Esophagus mucosa (tissue), 1 donor: Measurements from ENCODE around the gene SYCE3. TPM values are rescaled to one million over a fixed set of nuclear protein-coding genes. Genes with fewer than 3 reads are reported as not detected.
A peak's percentile ranks its signal among the peaks of the same experiment; 100 is the strongest.
"Not testable (repeated sequence)": the region's sequence is repeated elsewhere in the genome, so short reads cannot be mapped to it uniquely, and the experiment has no call there.

Experiments
- ATAC-seq: fragments of 200-7000 bp; cut with Tn5 transposase; one replicate; pipeline ENCODE4 v1.9.1; 2020
- total RNA-seq: library from RNA; stranded (reverse); gene quantifications from one replicate; pipeline ENCODE4 v1.2.4, GENCODE V29; 2023
- donor health status: DM: yes; HTN: yes; CAD: no.

SYCE3 gene
- total RNA-seq, 1 donor from 2014 or later, result not detected

DNA sequence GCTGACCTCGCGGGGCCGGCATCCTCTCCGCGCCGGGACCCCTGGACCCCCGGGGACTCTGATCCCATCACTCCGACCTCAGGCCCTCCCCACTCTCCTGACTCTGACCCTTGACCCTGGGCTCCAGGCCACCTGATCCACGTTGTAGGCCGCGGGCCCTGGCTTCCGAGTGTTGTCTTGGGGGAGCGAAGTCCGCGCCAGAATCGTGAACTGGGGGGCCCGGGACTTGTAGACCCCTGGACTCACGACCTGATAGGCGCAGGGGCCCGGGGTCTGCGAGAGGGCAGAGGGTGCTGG is 32.2 kb downstream of the SYCE3 start:
- peak; percentile 0 for ATAC-seq

DNA sequence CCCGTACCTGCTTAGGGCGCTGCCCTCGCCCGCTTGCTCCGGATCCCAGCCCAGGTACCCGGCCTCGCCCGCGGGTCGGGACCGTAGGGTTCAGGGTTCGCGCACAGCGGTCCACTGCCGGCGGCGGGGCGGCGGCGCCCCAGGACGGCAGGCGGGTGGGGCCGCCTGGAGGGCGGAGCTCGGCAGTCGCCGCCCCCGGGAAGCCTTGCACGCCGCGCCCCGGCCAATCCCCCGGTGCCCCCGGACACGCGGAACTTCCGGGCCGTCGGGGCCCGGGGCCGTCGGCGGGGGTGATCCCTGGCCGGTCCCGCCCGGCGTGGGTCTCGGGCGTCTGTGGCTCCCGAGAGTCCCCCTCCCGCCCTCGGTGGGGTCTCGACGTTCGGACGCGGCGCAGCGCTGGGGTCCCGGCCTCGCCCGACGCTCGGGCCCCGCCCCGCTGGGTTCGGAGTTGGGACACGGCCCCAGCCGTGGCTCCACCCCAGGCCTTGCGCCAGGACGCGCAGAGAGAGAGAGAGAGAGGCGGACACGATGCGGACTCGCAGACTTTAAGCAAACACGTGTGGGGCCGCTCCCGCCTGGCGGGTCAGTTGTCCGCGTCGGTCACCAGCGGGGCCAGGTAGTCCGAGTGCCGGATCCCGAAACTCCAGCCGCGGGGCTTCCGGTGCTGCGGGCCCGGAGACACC is 32.7 kb downstream of the SYCE3 start, which contains the start of gene TYMP:
TYMP (minus strand) TSS at position 116 of the 683 bp plus-strand sequence. CDS start 303 bp downstream, outside the sequence.
- peak; percentile 50 for ATAC-seq

DNA sequence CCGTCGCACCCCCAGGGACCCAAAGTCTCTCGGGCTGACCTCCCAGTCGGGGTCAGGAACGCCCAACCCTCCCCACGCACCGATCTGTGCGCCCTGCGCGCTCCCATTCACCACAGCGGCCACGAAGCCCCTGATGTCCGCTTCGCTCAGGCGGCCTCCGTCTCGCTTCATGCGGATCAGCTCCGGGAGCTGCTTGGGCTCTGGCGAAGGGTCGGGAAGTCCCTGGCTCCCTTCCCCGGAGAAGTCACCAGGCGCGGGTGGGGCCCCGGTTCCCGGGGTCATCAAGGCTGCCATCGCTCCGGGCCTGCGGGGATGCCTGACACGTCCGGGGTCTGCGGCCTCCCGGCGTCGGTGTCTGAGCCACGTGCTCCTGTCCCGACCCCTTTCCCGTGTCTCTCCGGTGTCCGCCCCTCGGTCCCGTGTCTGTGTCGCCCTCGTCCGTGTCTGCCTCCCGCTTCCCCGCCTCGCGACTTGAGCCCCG is 33.3 kb downstream of the SYCE3 start:
- ATAC-seq, result no peak

DNA sequence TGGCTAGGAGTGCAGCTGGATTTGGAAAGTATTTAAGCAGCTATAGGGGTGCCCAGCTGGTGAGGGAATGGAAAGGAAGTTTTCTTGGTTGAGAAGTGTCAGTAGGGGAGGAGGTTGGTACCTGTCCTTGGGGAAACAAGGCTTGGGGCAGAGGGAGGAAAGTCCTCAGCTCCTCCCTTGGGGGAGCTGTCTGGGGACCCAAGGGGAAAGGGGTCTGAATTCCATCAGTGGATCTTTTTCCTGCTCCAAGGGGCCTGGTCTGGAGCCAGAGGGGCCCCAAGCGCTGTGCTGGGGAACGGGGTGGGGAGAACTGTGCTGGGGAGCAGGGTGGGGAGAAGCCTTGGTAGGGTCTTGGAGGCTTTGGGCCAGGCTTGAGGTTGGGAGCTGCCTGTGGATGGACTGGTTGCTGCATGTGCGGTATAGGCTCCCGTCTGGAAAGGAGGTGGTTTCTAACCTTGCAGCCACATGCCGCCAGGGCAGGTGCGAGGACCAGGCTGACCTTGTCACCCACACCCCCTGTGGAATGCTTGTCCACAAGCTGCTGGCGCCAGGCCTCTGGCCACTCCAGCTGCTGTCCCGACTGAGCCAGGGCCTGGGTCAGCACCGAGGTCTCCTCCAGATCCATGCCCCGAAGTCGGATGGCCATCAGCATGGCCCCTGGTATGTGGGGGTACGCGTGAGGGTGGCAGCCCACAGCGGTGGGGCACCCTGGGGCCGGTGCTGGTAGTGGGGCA is 33.9 kb downstream of the SYCE3 start:
- no peak for ATAC-seq

DNA sequence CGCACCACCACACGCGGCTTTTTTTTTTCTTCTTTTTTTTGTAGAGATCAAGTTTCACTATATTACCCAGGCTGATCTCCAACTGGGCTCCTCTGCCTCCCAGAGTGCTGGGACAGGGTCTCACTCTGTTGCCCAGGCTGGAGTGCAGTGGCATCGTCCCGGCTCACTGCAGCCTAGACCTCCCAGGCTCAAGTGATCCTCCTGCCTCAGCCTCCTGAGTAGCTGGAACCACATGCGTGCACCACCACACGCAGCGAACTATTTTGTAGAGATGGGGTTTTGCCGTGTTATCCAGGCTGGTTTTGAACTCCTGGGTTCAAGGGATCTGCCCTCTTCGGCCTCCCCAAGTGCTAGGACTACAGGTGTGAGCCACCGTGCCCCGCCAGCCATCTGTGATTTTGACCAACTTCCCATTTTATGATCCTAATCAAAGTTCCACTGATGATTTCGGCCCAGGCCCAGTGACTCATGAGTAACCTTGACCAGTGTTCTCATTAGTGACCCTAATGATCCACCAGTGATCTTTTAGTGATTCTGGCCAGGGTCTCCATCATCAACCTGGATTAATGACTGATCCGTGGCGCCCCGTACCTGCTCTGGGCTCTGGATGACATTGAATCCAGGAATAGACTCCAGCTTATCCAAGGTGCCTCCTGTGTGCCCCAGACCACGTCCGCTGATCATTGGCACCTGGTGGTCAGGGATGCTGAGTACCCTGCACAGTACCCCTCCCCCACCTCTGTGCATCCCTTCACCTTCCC is 34.6 kb downstream of the SYCE3 start:
- no peak for ATAC-seq

DNA sequence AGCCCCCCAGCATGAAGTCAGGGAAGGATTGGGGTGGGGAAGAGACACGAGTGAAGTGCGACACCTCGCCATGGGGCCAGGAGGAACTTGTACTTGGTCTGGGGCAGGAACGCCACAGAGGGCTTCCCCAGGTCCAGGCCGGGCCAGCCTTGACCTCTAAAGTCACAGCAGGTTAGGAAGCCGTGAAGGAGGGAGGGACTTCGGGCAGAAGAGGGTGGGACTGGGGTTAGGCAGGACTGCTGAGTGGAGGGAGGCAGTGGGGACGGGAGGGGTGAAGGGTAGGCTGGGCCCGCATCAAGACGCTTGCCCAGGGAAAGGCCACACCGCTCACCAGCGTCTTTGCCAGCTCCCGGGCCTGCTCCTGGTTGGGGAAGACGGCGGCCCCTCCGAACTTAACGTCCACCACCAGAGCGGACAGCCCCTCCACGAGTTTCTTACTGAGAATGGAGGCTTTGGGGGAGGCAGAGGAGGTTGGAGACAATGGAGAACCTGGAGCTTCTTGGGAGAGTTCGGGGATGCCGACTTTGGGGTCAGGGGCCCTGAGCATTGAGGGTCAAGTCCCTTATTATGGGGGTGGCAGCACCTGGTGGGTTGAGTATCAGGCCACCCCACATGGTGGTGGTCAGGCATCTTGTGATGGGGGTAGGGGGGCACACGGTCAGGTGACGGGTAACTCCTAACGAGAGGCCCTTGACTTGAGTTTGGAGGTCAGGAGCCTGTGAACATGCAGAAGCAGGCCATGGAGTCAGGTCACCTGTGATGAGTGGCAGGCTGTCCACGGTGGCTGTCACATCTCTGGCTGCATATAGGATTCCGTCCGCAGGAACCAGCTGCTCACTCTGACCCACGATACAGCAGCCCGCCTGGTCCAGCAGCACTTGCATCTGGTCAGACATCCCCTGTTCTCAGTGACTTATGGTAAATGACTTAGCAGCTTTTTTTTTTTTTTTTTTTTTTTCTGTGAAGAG is 35.6 kb downstream of the SYCE3 start:
- ATAC-seq, result peak; percentile 0

DNA sequence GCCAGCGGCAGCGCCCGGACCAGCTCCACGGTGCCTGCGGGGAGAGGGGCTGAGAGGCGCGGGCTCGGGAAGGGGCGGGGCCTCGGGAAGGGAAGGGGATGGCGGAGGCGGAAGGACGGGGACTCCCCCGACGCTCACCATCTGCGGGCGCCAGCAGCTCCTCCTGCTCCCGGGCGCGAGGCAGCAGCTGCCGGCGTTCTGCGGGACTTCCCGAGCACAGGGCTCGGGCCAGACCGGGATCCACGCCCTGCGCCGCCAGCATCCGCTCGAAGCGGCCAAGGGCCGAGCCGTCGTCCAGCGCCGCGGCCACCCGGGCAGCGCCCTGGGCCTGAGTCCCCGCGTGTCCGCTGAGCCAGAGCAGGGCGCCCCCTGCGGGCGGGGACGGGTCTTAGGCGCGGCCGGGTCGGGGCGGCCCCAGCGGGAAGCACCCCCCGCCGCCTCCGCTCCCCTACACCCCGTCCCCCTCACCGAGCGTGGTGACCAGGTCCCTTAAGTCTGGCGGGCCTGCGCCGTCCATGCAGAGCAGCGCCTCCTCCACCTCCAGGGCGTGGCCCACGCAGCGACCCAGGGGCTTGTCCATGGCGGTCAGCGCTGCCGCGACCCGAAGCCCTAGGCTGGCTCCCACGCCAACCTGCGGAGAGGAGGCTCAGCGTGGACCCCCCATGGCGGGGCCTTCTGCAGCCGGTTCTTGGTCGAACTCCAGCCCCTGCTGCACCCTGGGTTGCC is 36.4 kb downstream of the SYCE3 start:
- peak; percentile 36 for ATAC-seq

DNA sequence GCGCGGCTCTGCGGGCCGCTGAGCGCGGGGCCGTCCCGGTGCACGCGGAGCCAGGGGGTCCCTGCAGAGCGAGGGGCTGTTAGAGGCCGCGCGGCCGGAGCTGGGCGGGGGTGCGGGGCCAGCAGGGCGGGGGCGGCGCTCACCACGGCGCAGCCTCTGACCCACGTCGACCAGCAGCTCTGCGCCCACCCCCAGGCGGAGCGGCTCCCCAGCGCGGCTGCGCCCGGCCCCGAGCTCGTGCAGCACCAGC is 36.9 kb downstream of the SYCE3 start:
- ATAC-seq, result no peak

DNA sequence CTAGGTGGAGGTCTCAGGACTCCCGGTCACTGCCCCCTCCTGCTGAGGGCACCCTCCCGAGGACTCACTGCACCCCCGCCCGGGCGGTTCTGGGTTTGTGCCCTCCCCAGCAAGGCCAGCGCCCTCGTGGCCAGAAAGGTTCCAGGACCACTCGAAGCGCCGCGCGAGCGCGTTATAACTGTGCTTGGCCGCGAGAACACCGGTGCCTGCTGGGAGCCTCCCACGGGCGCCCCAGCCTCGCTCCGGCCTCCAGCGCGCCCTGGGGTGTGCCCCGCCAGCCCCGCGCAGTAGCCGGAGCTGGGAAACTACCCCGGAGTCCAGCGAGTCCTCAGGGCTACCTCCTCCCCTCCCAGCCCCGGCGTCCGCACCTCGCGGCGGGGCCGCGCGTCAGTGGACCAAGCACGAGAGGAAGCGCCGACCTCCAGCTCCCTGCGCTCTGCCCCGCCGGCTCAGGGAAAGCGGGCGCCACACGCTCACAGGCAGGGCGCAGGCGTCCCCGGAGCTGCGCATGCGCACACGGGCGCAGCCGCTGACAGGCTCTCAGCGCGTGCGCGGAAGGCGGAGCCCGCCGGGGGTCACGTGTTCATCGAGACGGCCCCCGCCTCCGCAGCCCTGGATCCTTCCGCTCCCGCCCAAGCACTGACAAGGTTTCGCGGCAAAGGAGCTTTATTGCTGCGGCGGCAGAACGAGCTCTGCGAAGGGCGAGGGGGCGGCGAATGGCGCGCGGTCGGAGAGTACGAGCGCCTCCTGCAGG is 37.4 kb downstream of the SYCE3 start, which contains the start of gene SCO2:
SCO2 (minus strand) TSS at position 495 of the 754 bp plus-strand sequence. CDS start 1,187 bp downstream, outside the sequence.
- ATAC-seq, result peak; percentile 60

DNA sequence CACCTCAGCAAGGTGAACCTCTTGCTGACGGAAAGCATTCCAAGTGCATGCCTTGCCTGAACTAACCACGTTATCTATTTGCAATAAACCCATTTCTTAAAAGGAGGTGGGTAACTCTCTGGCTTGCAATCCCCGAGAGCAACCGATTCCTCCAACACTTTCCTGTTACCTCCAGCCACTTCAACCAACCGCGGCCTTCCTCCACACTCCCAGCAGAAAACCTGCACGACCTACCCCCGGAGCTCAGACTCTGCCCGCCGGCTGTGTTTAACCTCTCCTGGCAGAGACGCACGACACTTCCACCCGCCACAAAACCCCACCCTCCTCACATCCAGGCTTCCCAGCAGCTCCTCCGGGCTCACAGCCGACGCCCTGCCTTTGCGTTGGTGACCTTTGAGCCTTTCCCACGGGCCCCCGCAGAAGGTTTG is 38.0 kb downstream of the SYCE3 start:
- ATAC-seq, result peak; percentile 1

DNA sequence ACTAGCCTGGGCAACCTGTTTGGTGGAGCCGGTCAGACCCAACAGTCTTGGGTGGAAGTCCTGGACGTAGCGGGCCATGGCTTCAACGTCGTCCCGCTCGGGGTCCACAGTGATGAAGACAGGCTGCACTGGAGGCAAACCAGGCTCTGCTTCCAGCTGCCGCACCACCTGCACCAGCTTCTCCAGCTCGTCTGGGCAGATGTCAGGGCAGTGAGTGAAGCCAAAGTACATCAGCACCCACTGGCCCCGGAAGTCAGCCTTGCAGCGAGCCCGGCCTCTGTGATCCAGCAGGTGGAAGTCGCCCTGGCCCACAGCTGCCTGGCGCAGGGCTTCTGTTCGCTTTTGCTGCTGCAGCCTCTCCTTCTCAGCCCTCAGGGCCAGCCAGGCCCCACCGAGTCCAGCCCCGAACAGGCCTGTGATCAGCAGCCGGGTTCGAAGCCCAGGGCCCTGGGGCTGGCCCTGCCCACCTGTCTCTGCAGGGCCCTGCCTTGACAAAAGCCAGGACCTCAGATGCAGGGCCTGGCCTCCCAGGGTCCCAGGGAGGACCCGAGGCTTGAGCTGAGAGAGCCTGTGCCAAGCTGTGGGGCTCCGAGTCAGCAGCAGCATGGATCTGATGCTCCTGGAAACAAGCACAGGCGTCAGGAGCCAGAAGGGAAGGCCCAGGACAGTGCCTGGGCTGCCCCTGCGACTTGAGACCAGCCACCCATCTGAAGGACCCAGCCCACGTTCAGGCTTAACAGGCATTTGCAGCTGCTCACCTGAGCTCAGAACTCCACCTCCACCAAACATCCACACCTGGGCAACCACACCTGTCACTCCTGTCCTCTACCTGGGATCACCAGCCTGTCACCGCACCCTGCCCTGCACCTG is 38.7 kb downstream of the SYCE3 start:
- peak; percentile 17 for ATAC-seq

DNA sequence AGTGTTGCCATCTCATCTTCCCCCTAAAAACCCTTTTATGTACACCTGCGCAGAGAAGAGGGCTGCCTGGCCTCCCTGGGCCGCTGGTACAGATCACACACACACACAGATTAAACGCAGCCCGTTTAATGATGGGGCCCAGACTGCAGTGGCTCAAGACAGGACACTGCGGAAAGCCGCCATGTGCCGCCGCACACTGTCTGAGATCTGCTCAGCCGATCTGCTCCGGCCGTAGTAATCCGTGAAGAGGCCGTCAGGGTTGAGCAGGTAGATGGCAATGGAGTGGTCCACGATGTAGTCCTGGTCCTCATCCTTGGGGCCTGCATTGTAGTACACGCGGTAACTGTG is 39.3 kb downstream of the SYCE3 start:
- no peak for ATAC-seq

DNA sequence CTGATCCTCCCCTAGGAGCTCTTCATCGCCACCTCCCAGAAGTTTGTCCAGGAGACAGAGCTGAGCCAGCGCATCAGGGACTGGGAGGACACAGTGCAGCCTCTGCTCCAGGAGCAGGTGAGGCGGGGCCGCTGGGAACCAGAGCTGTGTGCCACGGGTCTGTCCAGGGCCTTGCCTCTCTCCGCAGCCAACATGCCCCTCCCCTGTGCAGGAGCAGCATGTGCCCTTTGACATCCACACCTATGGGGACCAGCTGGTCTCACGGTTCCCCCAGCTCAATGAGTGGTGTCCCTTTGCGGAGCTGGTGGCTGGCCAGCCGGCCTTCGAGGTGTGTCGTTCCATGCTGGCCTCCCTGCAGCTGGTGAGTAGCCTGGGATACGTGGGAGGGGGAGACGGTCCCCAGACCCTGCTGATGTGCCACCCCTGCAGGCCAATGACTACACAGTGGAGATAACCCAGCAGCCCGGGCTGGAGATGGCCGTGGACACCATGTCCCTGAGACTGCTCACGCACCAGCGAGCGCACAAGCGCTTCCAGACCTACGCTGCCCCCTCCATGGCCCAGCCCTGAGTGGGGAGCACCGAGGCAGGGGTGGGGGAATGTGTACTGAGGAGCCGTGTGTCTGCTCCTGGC is 39.8 kb downstream of the SYCE3 start:
- ATAC-seq, result no peak

DNA sequence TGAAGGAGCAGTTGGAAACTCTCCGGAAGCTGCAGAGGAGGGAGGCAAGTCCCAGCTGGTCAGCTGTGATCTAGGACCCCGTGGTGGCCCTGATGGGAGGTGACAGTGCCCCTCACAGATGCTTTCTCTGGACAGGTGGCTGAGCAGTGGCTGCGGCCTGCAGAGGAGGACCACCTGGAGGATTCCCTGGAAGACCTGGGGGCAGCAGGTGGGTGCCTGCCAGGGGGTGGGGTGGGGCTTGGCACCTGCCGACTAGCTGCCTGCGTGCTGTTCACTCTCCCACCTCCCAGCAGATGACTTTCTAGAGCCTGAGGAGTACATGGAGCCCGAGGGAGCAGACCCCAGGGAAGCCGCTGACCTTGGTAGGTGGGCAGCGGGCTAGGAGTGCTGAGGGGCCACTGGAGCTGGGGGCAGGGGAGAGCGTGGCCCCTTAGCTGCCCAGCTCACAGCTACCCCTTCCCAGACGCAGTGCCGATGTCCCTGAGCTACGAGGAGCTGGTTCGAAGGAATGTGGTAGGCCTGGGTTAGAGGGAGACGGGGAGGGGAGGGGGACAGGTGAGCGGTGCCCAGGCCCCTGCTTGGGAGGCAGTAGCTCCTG is 40.4 kb downstream of the SYCE3 start:
- ATAC-seq, result no peak

DNA sequence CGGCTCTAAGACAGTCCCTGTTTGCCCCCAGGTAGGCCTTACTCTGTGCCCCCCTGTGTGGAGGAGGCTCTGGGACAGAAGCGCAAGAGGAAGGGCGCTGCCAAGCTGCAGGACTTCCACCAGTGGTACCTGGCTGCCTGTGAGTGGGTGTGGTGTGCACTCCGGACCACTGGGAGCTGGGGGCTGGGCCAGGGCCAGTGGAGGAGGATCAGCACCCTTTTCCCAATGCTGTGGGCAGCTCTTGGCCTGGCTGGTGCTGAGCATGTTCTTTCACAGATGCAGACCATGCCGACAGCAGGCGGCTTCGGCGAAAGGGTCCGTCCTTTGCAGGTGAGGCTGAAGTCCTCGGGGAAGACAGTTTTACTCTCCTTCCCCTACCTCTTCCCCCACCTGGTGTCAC is 41.0 kb downstream of the SYCE3 start:
- ATAC-seq, result no peak

DNA sequence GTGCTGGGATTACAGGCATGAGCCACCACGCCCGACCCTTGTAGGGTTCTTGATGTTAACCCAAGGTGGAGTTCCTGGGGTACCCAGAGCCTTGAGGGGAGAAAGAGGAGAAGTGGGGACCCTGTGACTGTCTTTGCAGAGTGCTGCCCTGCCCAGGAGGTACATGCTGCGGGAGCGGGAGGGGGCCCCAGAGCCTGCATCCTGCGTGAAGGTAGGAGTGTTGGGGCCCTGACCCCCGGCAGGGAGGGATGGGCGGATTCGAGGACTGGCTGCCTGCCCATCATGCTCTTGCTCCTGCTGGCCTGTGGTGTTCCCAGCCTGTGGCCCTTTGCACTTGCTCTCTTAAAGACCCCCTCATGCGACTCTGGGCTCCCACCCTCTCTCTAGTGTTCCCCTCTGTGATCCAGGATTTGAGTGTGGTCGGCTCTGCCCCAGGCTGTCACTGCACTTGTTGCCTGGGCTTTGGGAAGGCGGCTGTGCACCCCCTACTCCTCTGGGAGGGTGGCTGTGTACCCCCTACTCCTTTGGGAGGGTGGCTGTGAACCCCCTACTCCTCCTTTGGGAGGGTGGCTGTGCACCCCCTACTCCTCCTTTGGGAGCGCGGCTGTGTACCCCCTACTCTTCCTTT is 41.8 kb downstream of the SYCE3 start:
- ATAC-seq, result no peak

DNA sequence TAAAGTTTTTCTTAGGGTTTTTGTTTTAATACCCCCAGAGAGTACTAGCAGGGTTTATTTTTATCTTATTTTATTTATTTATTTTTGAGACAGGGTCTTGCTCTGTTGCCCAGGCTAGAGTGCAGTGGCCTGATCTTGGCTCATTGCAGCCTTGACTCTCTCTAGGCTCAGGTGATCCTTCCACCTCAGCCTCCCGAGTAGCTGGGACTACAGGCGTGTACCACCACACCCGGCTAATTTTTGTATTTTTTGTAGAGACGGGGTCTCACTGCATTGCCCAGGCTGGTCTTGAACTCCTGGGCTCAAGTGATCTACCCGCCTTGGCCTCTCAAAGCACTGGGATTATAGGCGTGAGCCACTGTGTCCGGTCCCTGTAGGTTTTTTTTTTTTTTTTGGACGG is 42.5 kb downstream of the SYCE3 start:
- not testable (repeated sequence) for ATAC-seq

DNA sequence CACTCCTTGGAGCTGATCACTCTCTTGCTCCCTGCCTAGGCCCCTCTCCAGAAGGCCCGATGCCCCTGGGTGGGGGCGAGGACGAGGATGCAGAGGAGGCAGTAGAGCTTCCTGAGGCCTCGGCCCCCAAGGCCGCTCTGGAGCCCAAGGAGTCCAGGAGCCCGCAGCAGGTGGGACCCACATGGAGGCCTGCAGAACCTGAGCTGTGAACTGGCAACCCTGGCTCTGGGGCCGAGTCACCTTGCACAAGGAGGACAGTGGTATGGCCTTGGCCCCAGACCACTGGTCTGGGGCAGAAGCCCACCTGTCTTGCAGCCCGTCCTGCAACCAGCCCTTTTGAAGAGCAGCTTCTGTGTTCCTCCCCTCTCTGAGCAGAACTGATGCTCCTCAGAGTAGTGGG is 43.6 kb downstream of the SYCE3 start:
- no peak for ATAC-seq

DNA sequence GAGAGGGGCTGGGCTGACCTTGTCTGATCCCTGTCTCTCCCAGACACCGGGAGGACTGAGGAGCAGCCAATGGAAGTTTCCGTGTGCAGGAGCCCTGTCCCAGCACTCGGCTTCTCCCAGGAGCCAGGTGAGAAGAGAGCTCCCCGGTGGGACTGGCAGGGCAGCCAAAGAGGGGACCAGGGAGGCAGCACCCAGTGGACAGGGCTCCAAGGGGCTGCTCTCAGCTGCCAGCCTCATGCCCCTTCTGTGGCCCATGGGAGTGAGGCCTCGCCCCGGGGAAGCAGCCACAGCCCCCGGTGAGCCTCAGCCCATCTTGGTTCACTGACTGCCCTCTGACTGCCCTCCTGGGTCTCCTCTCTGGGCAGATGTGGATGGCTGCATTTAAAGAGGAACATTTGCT is 44.1 kb downstream of the SYCE3 start:
- ATAC-seq, result no peak
